ENCODE results near the gene ARHGAP42. TPM values are rescaled to one million over a fixed set of nuclear protein-coding genes. Genes with fewer than 3 reads are reported as not detected.
"Not testable (repeated sequence)": the region's sequence is repeated elsewhere in the genome, so short reads cannot be mapped to it uniquely, and the experiment has no call there.

Gene ARHGAP42
- total RNA-seq, 1 experiment from 2014 or later: 6.4 TPM

DNA sequence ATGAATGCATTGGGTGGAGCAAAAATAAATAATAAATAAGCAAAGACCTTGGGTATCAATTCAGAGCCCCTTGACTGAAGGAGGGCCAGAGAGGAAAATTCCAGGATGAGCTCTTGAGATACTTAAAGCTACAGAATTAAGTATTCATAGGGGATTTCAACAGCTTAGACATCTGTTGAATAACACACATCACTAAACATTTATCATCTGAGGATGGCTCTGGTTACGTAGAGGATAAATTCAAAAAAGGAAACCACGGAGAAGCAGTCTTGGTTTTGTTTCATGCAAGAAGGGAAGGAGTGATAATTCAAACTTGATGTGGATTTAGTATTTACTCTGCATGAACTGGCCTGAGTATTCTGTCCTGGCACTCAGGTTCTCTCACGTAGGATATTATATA lies 29.8 kb downstream of the ARHGAP42 start:
- DNase-seq (ENCODE audit: extremely low read depth, low read depth): no peak

DNA sequence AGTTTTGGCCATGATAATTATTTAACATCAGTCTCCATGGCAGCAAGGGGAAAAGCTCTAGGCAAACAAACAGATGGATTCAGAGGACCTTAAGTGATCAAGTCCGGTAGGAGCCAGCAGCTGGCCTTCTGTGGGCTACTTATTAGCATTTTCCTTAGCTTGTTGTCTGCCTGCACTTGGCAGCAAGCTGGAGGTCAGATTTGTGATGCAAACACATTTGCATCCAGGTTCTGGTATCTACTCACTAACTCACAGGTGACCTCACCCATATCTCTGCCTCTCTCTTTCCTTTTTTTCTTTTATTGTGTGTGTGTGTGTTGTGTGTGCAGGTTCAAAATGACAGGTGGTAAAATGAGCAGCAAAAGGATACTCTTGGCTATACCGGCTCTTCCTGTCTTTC lies 32.3 kb downstream of the ARHGAP42 start:
- DNase-seq (ENCODE audit: extremely low read depth, low read depth): no peak

DNA sequence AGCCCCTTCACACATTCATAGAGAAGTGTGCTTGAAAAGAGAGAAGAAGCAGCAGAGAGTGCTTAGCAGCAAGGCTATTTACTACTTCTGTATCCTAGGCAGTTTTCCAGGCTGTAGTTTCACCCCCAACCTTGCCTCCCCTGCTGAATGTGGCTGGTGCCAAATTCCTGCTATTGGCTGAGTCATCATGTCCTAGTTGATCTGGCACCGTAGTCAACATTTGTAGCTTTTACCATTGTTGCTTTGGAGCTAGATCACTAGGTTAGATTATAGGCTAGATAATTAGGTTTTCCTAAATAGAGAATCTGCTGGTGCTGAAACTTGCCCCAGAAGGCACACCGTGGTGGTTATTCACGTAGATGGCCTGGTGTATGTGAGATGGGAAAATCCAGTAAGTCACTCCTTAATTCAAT lies 32.7 kb downstream of the ARHGAP42 start:
- DNase-seq (ENCODE audit: extremely low read depth, low read depth): peak; percentile 41

DNA sequence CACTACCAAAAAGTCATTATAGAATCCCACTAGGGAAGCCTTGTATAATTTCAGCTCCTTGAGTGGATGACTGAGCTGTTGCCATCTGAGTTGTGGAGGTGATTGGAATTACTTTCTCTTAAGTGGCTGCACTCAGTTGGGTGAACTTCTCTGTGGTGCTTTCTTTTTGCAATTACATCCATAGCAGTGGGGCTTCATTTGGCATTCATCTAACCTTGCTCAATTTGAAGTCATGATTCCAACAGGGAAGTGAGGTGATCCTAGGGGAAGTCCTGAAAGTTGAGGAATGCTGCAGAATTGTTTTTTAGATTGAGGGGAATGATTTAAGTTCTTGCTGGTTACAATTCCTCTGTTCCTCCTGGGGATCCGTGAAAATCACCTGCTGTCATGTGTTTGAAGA lies 39.6 kb downstream of the ARHGAP42 start:
- no peak for DNase-seq (ENCODE audit: extremely low read depth, low read depth)

DNA sequence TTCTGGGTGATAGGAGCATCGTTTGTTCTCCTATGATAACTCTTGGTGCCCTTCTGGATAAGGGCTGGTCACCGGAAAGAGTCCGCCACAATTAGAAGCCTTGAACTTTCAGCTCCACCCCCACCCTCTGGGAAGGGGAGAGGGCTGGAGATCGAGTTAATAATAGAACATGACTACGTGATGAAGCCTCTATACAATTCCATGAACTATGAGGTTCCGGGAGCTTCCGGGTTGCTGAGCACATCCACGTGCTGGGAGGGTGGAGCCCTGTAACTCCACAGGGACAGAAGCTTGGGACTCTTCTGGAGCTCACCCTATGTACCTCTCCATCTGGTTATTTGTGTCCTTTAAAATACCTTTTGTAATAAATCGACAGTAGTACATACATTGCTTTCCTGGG lies 40.3 kb downstream of the ARHGAP42 start:
- DNase-seq (ENCODE audit: extremely low read depth, low read depth): no peak

DNA sequence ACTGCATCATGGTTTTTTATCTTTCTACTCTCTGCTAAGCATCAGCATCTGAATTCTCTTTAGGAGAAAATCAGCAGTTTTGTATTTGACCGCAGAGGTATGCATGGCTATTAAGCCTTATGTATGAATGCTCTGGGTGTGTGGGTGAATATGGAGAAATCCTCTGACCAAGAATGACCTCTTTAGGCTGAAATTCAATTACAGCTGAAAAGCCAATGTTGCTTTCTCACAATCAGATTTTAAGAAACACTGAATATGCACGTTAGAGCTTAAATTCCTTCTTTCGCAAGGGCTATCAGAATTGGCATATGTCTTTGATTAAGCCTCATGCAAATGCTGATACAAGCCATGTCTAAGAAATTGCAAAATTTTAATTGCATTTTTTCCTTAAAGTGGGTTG lies 43.2 kb downstream of the ARHGAP42 start:
- DNase-seq (ENCODE audit: extremely low read depth, low read depth): no peak

DNA sequence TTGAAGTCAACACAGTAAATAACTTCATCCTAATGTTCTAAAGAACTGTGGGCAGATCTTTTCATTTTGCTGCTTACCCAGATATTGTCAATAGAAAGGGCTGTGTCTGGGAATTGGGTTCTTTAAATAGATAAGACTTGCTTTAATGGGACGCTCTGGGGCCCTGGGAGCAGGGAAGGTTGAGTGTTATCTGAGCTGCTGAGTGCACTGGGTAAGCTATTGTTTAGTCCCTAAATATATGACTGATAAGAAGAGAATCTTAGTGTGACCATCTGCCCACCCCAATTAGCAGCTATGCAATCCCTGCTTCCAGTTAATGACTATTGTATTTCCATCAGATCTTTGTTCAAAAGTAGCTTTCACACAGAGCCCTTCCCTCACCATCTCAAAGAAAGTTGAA lies 44.4 kb downstream of the ARHGAP42 start:
- DNase-seq (ENCODE audit: extremely low read depth, low read depth): no peak

DNA sequence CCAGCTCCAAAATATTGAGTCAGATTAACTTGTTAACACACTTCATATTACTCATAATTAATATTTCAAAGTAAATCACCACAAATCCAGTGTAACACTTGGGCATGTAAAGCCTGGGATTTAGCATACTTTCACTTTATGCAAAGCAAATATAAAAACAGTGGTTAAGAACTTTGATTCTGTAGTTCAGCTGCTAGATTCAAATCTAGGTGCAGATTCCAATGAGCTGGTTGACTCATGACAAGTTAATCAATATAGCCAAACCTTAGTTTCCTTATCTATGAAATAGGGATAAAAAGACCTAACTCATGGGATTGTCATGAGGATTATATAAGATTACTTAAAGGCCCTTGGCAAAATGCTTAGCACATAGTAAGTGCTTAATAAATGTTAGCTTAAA lies 45.9 kb downstream of the ARHGAP42 start:
- no peak for DNase-seq (ENCODE audit: extremely low read depth, low read depth)

DNA sequence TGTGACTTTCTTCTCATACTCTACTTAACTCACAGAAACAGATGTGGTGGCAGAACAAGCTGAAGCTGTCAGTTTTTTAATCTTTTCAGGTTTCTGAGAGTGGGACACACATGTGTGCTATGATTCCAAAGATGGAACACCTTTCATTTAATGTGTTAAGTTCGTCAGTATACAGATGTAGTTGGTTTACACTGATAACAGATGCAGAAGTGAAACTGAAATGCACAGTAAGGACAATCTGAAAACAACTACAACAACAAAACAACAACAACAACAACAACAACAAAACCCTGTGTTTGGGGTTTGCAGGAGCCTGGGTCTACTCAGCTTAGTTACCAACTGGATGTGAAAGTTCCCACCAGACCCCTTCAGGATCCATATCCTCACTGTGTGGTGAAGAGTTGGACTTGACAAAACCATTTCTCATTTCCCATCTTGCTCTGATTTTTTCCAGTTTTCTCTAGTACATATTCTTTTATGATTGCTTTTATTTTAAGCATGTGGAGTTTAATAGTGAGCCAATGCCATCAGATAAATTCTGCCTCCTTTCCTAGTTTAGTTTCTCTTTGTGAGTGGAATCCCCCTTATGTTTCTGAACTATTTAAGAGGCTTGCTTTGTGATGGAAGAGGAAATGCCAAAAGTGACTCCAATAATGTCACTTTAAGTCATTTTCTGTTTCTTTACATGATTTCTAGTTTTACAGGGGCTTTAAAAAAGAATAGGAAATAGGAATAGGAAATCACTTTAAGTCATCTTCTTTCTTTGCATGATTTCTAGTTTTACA lies 47.8 kb downstream of the ARHGAP42 start:
- DNase-seq (ENCODE audit: extremely low read depth, low read depth): no peak

DNA sequence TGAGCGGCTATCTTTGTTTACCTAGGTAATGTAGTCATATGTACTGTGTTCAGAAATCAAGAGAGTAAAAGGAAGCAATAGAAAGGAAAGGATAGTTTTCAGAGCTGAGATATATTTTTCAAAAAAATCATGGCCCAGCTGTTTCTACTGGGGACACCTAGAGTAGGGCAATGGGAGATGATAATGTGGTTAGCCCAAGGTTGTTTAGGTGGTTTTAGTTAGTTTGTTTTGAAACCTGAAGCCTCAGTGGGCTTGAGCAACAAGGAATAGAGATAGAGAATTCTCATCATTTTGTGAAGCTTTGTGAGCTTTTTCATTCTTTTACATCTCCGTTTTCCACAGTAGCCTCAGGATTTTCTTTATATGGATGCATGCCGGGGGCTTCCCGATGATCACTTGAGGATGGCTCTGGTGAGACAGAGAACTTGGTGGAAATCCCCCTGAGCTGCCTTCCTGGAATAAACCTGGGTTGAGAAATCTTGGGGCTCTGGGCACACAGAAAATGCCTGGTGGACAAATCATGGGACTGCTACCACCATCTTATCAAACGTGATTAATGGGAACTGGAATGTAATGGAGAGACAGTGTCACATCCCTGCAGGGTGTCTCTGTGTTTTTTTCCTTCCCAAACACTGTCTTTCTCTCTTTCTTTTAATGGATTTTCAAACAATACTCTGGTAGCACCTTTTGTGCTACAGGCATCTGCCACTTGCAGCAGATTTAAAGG lies 49.0 kb downstream of the ARHGAP42 start:
- no peak for DNase-seq (ENCODE audit: extremely low read depth, low read depth)

DNA sequence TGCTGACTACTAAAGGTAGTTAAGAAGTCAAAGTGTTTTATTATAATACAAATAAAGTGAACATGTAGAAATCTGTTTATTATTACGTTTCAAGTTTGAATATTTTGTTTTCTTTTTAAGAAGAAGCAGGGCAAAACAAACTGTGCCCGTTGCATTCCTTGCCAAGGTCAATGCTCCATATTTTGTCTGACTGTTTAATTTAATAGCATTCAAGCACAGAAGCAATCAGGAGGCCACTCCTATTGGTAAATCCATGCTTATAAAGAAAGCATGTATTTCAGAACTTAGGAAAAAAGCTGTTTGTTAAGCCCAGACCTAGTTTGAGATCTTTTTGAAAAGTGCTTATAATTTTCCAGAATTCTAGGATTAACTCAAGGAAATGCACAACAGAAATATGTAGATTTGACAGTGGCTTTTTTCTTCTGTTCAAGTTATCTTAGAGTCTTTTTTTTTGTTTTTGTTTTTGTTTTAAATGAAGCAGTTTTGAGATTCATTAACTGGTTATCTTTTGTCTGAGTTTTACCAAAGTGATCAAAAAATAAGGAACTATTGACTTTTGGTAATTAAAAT lies 51.7 kb downstream of the ARHGAP42 start:
- no peak for DNase-seq (ENCODE audit: extremely low read depth, low read depth)

DNA sequence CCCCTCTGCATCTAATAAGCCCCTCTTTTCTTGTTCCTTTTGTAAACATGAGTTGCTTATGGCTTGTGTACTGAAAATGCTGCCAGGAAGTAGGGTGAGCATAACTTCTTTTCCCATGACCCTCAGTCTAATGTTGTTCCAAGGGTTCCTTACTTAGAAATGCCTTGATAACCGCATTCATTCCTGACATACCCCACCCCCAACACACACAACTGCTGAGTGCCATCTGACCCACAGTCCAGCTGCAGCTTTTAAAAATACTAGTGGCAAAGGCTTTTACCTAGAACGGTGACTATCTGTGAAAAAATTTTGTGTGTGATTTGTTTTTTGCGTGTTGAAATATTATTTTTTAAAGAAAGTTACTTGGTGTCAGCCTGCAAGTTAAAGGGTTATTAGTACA lies 52.6 kb downstream of the ARHGAP42 start:
- DNase-seq (ENCODE audit: extremely low read depth, low read depth): peak; percentile 9

DNA sequence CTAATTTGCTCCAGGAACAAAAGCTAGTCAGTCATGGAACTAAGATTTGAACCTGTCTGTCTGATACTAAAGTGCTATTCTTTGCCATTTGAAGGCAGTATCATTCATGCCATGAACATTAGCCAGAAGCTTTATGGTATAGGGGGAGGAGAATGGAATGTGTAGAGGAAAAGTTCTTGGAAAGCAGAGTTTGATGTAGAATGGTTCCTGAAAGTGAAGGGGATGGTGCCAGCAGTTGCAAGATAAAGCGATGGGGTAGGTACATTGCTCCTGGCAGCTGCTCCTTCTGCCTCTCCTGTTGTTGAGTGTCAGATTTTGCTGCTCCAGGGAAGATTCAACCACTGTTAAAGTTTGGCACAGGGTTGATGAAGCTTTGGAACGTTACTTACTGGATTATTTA lies 53.4 kb downstream of the ARHGAP42 start:
- DNase-seq (ENCODE audit: extremely low read depth, low read depth): no peak

DNA sequence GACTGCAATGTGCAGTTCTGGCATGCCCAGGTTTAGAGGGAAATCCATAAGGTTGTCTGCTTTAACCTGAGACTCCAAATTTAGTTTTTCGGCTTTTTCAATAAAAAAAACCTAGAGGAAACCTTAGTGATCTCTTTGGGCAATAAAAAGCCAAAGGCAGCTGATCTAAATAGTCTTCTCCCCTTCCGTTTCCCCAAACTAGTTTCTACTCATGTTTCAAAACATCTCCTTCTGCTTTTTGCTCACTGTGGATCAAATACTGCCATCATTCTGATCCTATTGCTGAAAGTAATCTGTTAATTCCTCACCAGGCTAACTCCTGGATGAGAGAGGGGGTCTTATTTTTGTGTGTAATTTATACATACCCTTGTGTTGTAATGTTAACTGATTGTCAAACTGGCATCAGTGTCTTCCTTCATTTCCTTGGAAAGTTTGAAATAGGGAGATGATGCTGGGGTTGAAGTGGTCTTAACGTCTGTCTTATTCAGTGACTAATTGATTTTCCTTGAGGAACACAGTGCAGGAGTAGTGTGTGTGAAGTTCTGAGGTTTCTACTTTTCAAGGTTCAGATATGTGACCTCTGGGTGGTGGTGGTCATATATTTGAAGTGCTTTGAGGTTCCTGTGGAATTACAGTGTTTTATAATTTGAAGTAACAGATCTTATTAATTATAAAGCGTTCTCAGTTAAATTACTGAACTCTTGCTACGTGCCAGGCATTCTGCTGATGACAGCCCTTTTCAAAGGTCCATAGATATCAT lies 55.0 kb downstream of the ARHGAP42 start:
- no peak for DNase-seq (ENCODE audit: extremely low read depth, low read depth)

DNA sequence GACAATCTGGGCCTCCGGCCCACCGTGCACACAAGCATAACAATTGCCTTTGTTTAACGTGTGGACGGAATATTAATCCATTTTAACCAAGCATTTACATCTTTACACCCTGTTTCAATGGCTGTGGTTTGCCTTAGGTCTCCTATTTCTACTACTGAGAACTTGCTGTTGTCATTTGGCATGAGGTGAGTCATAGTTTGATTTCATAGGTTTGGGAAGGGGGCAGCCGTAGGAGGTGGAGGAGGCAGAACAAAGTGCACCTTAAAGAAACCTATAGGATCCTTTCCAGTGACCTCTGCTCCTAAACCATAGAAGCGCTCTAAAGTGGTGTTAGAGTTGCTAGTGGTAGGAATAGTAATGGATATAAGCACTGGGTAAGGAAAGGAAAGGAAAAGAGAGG lies 59.4 kb downstream of the ARHGAP42 start:
- DNase-seq (ENCODE audit: extremely low read depth, low read depth): no peak

DNA sequence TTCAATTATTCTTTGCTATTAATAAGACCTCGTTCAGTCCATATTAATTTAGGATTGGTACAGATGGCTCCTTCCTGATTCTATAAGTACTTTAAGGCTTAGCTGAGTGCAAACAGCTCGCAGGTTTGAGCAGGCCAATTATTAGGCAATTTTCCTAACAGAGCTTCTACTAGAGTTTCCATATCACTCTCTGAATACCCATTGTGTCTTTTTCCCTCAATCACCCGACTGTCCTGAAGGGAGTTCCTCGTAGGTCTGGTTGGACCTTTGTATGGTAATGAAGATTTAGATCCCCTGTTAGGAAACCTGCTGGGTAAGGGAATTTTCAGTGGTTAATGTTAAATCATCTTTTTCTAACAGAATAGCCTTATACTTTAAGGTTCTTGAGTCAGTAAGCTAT lies 61.1 kb downstream of the ARHGAP42 start:
- DNase-seq (ENCODE audit: extremely low read depth, low read depth): no peak

DNA sequence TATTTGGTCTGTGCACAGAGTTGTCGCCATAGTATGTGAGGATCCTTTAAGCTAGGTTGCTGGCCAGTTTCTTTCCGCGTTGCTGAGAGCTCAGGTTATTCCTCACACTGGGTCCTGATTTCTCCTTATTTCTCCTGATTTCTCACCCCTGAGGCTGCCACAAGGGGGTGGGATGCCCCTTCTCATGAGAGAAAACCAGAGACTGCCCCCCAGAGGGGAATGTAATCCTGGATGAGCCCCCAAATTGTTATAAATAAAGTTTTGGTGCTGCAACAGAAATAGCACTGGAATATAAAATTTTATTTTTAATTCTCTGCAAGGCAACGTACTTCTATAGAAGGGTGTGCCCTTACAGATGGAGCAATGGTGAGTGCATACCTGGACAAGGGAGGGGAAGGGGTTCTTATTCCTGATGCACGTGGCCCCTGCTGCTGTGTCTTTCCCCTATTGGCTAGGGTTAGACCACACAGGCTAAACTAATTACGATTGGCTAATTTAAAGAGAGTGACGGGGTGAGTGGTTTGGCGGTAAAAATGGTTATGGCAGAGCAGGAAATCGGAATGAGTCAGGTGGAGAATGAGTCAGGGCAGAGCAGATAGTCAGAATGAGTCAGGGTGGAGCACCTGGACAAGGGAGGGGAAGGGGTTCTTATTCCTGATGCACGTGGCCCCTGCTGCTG lies 62.9 kb downstream of the ARHGAP42 start:
- DNase-seq (ENCODE audit: extremely low read depth, low read depth): not testable (repeated sequence)

DNA sequence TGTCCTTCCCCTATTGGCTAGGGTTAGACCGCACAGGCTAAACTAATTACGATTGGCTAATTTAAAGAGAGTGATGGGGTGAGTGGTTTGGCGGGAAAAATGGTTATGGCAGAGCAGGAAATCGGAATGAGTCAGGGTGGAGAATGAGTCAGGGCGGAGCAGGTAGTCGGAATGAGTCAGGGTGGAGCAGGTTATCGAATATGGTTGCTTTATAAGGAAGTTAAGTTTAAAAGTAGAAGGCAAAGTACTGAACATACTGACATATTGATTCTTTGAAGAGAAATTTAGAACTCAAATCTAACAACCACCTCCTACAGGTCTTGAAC lies 63.4 kb downstream of the ARHGAP42 start:
- not testable (repeated sequence) for DNase-seq (ENCODE audit: extremely low read depth, low read depth)

DNA sequence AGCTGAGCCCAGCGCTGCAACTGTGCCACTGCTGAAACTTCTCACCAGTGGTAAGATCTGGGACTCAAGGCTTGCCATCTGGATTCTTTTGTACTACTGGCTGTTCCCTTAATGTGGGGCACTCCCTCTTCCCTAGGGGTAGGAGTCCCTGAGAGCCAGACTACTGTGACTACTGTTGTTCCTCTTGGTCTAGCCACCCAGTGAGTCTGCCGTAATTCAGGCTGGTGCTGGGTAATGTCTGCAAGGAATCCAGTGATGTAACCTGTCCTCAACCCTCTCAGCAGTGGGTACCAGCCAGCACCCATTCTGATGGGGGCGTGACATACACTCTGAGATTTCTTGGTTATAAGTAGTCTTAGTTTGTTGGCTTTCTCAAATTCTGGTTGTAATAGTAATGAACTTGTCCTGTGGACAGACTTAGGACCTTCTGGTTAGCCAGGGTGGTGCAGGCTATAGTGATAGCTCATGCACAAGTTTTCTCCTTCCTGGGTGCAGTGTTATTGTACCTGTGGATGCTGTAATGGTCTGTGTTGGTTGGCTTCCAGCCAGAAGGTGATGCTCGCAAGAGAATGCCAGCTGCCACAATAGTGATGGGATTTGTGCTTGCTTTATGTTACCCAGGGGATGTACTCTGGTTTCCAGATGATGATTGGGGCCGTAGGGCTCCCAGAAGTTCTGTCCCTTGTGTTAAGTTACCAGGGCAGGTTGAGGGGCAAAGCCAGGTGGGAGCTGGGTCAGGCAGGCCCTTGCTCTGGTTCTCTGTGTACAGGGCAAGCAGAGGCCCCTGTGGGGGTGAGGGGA lies 65.5 kb downstream of the ARHGAP42 start:
- no peak for DNase-seq (ENCODE audit: extremely low read depth, low read depth)

DNA sequence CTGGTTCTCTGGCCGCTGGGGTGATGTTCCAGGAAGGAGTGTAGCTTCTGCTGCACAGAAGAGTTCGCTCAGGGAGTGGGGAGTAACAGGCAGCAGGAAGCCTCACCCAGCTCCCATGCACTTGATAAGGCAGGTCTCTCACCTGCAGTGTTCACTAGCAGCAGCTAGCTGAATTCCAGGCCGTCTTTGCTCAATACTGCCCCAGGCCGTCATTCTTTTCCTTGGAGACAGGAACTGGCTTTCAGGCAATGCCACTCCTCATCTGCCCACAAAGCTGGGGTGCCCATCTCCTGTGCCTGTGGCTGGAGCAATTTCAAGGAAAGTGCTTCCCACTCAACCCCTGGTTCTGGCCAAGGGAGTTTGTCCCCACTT lies 66.1 kb downstream of the ARHGAP42 start:
- DNase-seq (ENCODE audit: extremely low read depth, low read depth): no peak

All from NCI-H460 (cell line).